AG08395 (cell line): ENCODE results near the gene NARF.
"Not testable (repeated sequence)": the region's sequence is repeated elsewhere in the genome, so short reads cannot be mapped to it uniquely, and the experiment has no call there.

Source experiments
- DNase-seq: peaks from one replicate; pipeline ENCODE4 v3.0.0; 2012; ENCODE audit warnings: mixed read lengths, low spot score

Gene NARF

DNA sequence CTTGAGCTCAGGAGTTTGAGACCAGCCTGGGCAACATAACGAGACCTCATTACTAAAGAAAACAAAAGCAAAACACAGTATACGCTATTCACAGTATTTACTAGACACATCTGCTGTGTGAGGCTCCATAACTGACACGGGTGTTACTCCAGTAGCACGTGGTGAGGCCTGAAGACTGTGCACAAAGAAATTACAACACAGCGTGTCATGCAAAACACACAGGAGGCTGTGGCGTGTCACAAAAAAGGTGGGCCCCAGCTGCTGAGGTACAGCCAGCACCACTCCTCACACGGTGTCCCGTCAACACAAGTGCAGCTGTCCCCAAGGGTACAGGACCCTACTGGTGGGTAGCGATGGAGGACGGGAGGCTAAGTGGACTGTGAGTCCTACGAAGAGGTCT, 10.7 kb upstream of the NARF start:
- no peak for DNase-seq

DNA sequence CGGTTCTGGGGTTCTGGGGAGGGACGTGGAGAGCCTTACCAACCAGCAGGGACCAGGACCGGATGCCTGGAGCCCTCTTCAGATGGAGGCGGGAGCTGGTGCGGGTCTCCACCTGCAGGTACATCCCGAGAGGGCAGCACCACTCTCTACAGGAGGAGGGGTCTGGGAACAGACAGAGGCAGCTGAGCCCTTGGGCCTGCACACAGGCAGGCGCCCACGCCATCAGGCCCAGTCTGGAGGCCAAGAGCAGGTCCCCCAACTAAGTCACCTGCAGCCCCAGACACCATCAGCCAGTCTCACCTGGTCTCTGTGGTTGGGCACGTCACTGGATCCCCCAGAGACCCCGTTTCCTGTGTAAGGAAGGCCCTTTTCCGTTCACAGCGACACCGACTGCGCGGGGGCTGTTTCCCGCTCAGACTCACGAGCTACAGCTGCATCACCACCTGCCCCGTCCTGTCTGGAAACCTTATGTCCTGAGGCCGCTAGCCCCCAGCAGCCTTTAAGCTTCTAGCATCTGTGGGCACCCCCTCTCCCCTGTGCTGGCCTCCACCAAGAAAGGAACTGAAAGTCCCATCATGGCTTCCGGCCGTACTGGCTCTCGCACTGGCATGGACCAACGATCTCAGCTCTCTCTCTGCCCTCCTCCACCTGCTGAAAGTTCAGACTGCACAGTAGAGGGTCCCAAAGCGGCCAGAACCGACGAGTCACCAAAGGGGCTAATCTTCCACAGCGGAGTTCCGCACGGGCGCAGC, 9.2 kb upstream of the NARF start:
- no peak for DNase-seq

DNA sequence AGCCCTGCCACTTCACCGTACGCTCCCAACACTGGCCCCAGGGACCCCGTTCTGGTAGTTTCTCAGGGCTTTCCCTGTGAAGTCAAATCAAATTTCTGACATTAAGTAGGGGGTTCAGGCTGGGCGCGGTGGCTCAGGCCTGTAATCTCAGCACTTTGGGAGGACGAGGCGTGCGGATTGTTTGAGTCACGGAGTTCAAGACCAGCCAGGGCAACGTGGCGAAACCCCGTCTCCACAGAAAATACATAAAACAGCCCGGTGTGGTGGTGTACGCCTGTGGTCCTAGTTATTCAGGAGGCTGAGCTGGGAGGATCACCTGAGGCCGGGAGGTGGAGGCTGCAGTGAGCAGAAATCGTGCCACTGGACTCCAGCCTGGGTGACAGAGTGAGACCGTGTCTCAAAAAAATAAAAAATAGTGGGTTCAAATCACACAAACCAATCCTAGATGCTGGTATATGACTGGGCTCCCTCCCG, 8.6 kb upstream of the NARF start:
- no peak for DNase-seq

DNA sequence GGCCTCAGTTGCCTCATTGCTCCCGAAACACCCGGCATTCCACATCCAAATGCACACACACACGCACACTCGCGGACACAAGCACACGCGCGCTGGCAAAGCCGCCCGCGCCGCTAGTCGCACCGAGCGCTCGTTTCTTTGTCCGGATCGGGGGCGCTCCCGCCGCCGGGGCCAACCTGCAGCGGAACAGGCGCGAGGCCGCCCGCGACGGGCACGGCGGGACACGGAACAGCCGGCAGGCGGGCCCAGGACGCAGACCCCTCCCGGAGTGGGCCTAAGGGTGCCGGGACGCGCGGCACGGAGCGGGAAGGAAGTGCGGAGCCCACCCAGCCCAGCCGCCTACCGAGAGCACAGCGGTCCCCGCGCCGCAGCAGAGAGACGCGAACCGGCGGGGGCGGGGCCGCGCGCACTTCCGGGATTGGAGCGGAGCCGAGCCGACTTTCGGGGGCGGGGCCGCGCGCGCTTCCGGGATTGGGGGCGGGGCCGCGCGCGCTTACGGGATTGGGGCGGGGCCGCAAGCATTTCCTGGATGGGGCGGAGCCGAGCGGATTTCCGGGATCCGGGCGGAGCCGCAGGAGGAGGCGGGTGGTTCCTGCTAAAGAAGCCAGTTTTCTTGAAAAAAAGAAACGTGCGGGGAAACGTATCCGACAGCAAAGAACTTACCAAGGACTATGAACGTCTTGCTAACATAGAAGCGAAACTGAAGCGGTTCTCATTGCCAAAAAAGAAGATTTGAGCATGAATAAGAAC, 8.0 kb upstream of the NARF start, which contains the start of gene CYBC1:
TSS of gene CYBC1 (minus strand) at position 396 of the 750 bp plus-strand sequence. CDS start 1,498 bp downstream, outside the sequence.
- peak; percentile 95 for DNase-seq

DNA sequence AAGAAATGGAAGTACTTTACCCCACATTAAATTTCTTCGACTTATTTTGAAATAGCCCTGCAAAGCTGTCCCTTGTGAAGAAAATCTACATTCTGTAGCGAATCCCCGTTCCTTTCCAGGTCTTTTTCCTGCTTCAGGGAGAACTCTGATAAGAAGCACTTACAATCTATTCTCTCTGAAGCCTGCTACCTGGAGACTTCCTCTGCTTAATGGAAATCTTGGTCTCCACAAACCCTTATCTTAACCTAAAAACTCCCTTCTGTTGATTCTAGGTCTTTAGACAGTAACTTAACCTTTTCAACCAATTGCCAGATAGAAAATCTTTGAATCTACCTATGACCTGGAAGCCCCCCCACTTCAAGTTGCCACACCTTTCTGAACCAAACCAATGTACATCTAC, 6.4 kb upstream of the NARF start:
- no peak for DNase-seq

DNA sequence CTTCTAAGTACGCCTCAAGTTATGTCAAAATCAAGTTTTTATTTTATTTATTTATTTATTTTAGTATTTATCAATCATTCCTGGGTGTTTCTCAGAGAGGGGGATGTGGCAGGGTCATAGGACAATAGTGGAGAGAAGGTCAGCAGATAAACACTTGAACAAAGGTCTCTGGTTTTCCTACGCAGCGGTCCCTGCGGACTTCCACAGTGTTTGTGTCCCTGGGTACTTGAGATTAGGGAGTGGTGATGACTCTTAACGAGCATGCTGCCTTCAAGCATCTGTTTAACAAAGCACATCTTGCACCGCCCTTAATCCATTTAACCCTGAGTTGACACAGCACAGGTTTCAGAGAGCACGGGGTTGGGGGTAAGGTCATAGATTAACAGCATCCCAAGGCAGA, 5.4 kb upstream of the NARF start:
- not testable (repeated sequence) for DNase-seq

DNA sequence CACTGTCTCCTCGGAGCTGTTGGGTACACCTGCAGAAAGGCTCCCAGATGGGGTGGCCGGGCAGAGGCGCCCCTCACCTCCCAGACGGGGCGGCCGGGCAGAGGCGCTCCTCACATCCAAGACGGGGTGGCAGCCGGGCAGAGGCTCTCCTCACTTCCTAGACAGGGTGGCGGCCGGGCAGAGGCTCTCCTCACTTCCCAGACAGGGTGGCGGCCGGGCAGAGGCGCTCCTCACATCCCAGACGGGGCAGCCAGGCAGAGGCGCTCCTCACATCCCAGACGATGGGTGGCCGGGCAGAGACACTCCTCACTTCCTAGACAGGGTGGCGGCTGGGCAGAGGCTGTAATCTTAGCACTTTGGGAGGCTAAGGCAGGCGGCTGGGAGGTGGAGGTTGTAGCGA, 4.8 kb upstream of the NARF start:
- DNase-seq, result not testable (repeated sequence)

DNA sequence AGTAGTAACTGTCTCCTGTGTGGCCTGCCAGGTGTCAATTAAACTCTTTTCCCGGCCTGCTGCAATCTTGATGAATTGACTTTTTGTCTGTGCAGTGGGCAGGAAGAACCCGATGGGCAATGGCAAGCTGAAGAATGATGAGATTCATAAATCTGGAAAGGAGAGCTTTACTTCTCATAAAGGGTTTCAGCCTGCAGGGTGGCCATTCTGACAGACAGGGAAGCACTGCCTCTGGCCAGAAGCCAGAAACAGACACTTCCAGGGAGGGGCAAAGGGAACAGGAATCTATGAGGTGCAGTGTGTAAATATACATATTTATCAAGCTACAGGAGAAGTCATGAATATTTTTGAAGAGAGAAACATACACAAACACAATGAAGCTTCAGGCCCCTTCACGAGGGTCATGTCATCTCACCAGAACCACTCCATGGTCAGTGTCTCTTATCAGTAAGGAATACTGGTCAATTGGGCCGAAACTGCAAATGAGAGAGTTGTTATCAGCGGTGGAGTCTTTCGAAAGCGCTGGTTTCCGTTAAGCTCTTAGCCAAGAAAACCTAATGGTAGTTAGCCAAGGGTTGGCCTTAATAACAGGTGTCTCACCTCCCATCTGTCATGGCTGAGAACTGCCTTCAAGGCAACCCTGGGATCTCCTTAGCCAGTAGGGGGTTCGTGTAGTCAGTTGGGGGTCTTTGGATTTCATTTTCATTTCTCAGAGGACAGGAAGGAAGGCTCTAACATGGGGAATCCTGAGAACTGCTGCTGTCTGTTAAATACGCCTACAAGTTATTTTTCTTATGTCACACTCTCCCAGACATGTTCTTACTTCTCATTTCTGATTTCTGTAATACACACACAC, 1.2 kb upstream of the NARF start:
- no peak for DNase-seq

DNA sequence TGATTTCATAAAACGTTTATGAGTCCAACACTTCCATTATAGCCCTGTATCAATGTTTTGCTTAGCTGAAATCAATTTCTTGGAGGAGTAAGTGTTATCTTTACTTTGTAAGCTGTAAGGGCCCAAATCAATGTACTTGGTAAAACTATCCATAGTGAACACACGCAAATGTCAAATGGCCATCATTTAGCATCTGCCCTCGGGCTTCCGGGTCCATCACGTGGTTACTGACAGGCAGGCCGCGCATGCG, 687 bp upstream of the NARF start:
- DNase-seq, result peak; percentile 97

DNA sequence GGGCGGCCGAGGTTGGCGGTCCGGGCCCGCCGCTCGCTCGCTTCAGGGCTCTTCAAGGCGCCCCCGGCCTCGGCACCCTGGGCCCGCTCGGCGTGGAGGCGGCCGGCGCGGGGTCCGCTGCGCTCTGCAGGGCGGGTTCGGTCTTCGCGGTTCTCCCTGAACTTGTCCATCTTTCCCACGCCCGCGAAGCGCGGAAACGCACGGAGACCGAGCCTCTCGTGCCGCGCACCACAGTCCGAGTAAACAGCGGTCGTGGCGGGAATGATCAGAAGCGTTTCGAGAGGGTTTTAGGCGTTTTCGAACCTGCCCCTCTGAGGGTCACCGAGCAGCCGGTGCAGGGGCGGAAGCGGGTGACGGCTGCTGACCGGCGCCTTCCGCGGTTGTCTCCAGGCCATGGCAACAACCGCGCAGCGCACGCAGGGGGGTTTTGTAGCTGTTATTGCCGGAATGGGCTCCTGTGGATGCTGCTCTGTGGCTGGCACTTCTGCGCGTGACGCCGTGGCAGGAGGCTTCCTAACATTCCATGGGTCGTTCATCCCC, 414 bp downstream of the NARF start:
- DNase-seq, result peak; percentile 17

DNA sequence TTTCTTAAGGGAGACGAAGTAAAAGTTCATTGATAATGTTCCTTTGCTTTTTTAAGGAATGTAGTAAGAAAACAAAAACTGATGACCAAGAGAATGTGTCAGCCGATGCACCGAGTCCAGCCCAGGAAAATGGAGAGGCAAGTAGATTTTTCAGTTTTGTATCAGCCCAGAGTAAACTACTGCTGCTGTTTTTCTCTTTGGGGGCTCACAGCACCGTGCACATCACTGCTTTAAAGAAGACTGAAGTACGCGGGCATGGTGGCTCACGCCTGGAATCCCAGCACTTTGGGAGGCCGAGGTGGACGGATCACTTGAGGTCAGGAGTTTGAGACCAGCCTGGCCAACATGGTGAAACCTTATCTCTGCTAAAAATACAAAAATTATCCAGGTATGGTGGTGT, 1.4 kb downstream of the NARF start:
- not testable (repeated sequence) for DNase-seq

DNA sequence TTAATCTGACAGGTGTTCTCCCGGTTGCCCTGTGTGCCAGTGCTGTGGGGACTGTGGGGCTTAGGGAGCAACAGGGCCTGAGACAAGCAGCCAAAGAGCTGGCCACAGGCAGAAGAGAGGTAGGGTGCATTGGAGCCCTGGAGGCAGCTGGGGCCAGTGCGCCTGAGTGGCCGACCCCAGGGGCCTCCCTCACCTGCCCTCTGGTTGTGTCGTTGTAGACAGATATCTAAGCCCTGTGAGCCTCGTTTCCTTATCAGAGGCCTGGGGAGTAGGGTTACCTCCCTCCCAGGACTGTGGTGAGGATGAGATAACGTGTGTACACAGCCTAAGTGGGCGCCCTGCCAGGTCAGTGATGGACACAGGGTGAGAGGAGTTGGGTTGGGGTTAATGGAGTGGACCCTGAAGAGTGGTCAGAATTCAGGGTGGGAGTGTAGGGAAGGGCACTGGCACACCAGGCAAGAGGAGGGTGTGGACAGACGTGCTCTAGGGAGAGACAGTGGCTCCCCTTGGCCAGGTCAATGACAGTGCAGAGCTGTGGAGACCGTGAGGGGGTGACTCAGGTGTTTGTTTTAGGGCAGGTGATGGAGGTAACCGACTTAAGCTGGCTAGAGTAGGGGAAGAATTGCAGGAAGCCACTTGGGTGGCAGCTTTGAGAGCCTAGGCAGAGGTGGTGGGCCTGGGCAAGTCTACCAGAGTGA, 3.4 kb downstream of the NARF start:
- DNase-seq, result no peak

DNA sequence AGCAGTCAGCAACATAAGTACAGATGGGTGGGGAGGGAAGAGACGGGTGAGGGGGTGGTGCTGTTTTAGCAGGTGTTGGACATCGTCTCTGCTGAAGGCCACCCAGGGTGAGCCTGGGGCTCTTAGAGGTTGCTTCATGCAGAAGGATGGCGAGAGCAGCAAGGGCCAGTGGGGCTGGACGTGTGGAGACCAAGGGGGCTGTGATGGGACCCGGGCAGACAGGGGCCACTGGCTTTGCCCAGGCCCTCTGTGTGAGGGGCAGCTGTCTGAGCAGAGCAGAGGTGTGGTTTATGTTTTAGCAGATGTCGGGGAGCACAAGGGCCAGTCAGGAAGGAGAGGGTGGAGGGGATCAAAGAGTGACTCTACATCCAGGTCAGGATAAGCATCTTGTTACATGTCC, 4.8 kb downstream of the NARF start:
- DNase-seq, result no peak

DNA sequence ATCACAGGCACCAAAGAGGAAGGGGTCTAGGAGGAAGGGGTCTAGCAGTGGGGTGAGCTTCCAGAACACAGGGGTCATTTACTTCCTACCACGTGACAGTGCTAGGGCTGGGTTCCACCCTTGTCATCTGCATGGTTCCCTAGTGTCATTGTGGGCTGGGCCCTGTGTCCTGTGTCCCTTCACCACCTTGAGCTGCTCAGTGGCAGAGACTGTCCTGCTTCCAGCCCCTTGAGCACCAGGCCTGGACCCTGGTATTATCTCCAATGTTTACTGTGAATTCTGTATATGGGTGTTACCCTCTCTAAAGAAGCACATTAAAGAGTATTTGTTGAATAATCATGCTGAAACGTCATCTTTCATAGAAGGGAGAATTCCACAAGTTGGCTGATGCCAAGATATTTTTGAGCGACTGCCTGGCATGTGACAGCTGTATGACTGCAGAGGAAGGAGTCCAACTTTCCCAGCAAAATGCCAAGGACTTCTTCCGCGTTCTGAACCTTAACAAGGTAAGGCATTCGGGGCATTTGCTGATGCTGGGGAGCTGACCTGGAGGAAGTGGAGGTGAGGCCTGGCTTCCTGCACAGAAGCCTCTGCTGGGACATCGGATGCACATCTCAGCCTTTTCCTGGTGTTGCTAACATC, 5.5 kb downstream of the NARF start:
- DNase-seq, result no peak

DNA sequence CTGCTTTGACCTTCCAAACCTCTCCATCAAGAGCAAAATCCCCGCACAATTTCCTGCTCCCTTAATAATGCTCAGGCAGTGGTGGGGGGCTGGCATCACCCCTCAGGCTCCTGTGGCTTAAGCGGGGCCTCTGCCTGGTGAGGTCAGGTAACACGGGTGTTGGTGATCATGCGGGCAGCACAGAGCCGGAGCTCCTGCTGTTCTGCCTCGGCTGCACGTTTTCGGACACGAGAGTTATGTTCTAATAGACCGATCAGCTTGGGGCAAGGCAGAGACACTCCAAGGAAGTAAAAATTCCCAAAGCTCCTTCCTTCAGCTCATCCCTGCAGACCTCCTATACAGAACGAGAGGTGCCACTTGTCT, 6.0 kb downstream of the NARF start:
- DNase-seq, result no peak

DNA sequence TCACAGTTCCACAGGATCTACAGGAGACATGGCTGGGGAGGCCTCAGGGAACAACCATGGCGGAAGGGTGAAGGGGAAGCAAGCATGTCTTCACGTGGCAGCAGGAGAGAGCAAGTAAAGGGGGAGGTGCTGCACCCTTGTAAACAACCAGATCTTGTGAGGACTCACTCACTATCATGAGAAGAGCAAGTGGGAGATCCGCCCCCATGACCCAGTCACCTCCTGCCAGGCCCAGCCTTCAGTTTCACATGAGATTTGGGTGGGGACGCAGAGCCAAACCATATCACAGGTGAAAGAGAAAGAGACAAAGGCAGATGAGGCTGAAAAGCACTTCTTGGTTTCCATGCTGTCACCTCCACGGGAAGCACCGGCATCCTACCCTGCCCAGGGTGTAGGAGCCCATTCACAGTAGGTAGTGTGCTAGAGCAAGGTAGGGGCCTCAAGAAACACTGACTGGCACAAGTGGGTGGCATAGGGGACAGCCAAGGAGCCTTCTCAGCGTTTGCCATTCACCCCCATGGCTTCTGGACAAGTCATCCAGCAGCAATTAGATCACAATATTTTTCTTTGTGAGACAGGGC, 6.6 kb downstream of the NARF start:
- DNase-seq, result no peak

DNA sequence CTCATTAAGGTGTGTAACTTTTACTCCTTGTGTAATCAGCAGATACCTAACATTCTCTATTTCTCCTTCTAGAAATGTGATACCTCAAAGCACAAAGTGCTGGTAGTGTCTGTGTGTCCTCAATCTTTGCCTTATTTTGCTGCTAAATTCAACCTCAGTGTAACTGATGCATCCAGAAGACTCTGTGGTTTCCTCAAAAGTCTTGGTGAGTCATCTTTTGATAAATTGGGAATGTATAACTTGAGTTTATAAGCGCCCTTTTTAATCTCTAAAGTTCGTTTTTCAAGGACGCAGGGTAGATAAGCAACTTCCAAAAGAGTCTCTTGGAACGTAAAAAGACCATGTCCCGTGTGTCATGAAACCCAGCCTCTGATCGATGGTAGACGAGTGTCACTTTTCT, 10.2 kb downstream of the NARF start:
- DNase-seq, result no peak

DNA sequence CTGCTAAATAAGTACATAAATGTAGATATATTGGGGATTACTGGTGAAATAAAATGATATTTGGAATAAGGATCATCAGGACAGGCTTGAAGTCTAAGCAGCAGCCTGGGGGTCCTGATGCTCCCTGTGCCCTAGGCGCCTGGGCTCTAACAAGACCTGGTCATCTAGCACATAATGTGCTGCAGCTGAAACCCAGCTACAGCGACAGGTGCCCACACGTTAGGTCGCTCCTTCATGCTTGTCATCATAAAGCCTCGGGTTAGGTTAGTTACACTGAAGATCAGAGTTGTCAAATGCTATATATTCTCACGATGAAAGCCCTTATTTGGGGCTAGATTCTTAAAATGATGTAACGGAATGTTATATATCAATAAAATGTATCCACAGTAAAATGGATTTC, 11.5 kb downstream of the NARF start:
- DNase-seq, result no peak

DNA sequence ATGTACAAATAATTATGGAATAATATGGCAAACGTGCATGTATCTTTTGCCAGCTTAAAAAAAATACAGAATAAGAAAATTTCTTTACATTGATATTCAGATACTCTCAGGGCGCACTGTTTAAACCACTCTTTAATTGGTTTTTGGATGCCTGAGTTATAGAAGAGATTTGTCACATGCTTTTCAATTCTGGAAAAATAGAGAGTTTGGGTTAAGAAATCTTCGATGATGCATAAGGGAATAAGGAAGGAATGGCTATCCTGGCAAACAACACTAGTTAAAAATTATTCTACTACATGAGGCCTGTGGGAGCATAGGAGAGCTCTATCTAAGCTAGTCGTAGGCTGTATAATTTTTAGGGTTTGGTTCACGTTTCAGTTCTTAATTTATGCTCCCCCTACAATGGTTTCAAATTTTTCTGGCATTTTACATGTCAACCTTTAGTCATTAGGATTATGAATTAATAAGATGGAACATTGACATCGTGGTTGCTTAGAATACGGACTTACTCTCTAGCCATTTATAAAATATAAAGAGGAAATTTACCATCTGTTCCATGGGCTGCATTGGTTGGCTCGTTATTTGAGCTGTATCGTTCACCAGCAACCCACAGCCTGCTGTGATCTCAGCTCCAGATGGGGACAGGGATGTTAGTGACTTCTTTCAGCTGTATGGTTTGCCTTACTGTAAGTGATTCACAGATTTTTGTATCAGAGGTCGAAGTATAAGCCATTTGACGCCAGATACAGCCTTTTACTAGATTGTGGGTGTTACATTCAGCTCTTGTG, 15.9 kb downstream of the NARF start:
- DNase-seq, result no peak

DNA sequence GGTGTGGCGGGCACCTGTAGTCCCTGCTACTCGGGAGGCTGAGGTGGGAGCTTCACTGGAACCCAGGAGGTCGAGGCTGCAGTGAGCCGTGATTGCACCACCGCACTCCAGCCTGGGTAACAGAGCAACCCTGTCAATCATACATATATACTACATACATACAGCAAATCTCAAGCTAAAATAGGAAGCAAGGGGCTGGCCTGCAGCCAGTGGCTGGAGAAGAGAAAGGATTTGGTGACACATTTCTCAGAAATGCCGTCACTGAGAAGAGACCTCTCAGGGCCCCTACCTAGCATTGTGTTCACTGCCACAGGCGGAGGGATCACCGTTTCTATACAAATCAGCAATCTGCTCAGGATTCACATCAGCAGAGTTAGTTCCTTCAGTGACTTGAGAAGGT, 16.9 kb downstream of the NARF start:
- DNase-seq, result no peak
